Measurements from ENCODE around the gene SPATA9. TPM values are rescaled to one million over a fixed set of nuclear protein-coding genes. Genes with fewer than 3 reads are reported as not detected.

Gene SPATA9
- total RNA-seq, 2 donors from 2014 or later: 0.30 TPM; not detected in 1

DNA sequence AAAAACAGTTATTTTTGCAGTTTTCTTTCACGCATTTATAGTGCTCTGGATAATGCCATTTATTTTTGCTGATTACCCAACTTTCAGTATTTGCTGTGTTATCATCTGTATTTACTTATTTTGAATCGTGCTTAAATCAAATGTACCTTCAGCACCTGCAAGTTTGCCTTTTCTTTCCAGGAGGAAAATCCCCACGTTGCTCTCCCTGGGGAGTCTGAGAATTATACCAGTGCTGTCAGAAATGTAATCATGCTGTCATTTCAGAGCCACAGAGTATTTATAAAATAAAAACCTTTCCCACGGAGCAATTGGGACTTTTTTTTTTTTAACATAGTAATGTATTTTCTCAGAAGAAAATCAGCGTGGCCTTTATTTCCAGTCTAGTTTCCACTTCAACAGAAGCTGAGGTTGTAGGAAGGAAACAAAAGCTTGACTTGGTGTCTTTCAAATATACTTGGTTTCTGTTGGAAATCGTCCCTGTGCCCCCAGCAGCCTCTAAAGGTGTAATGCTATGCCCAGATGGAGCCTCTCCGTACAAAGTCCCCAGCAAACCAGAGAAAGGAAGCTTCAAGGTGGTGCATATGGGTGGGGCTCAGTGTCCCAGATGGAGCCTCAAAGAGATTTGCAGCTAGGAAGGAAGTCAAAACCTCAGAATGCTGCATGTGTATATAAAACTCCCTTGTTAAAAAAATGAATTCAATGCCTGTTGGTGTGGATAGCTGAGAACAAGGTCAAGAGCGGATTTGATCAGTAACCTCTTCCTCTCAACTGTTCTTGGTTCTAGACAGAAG is 60.8 kb downstream of the SPATA9 start:
- no peak overlapping the region for H3K27ac ChIP-seq
- TF ChIP-seq, protein P1, sequence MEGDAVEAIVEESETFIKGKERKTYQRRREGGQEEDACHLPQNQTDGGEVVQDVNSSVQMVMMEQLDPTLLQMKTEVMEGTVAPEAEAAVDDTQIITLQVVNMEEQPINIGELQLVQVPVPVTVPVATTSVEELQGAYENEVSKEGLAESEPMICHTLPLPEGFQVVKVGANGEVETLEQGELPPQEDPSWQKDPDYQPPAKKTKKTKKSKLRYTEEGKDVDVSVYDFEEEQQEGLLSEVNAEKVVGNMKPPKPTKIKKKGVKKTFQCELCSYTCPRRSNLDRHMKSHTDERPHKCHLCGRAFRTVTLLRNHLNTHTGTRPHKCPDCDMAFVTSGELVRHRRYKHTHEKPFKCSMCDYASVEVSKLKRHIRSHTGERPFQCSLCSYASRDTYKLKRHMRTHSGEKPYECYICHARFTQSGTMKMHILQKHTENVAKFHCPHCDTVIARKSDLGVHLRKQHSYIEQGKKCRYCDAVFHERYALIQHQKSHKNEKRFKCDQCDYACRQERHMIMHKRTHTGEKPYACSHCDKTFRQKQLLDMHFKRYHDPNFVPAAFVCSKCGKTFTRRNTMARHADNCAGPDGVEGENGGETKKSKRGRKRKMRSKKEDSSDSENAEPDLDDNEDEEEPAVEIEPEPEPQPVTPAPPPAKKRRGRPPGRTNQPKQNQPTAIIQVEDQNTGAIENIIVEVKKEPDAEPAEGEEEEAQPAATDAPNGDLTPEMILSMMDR (IDR thresholded peaks at IDR 0.05): no peak
- no peak overlapping the region for H3K4me3 ChIP-seq
- H3K27me3 ChIP-seq: no peaks in the 10 kb centered on the region
- H3K4me1 ChIP-seq: peaks cover 0 to 16% of the 10 kb centered on the region in 2 donors
- no peak for DNase-seq (ENCODE audit: low spot score)
- H3K36me3 ChIP-seq: no peaks in the 10 kb centered on the region
- H3K9me3 ChIP-seq: no peaks in the 10 kb centered on the region

DNA sequence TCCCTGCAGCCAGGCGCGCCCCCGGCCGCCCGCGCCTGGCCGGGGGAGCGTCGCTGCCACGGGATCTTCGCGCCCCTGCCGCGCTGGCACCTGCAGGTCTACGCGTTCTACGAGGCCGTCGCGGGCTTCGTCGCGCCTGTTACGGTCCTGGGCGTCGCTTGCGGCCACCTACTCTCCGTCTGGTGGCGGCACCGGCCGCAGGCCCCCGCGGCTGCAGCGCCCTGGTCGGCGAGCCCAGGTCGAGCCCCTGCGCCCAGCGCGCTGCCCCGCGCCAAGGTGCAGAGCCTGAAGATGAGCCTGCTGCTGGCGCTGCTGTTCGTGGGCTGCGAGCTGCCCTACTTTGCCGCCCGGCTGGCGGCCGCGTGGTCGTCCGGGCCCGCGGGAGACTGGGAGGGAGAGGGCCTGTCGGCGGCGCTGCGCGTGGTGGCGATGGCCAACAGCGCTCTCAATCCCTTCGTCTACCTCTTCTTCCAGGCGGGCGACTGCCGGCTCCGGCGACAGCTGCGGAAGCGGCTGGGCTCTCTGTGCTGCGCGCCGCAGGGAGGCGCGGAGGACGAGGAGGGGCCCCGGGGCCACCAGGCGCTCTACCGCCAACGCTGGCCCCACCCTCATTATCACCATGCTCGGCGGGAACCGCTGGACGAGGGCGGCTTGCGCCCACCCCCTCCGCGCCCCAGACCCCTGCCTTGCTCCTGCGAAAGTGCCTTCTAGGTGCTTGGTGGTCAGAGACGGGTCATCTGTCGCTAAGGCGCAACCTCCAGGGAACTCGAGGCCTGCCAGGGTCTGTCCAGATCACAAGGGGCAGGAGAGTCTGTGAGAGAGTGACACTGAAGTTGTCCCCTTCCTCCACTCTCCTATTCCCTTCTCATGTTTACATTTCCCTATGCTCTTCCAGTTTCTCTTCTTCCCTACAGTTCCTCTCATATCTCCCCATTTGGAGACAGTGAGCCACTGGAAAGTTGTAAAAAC is 61.6 kb downstream of the SPATA9 start:
- H3K9me3 ChIP-seq: no peaks in the 10 kb centered on the region
- peak overlapping the region; percentile 41 to 62 for H3K4me3 ChIP-seq
- H3K27ac ChIP-seq: peak overlapping the region in 1 of 2 donors; percentile 23
- TF ChIP-seq, protein P1 (IDR thresholded peaks at IDR 0.05): no peak
- DNase-seq (ENCODE audit: low spot score): no peak
- no peaks in the 10 kb centered on the region for H3K36me3 ChIP-seq
- H3K27me3 ChIP-seq: no peaks in the 10 kb centered on the region
- peaks cover 0 to 16% of the 10 kb centered on the region in 2 donors for H3K4me1 ChIP-seq

DNA sequence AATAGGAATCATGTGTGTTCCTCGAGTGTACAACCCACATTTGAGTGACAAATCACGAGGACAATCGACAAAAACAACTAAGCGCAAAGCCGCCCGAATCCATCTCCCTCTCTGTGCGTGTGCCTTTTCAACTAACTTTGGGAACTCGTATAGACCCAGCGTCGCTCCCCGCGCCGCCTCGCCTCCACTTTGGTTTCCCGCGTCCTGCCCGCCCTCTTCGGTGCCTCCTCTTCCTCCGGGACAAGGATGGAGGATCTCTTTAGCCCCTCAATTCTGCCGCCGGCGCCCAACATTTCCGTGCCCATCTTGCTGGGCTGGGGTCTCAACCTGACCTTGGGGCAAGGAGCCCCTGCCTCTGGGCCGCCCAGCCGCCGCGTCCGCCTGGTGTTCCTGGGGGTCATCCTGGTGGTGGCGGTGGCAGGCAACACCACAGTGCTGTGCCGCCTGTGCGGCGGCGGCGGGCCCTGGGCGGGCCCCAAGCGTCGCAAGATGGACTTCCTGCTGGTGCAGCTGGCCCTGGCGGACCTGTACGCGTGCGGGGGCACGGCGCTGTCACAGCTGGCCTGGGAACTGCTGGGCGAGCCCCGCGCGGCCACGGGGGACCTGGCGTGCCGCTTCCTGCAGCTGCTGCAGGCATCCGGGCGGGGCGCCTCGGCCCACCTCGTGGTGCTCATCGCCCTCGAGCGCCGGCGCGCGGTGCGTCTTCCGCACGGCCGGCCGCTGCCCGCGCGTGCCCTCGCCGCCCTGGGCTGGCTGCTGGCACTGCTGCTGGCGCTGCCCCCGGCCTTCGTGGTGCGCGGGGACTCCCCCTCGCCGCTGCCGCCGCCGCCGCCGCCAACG is 62.5 kb downstream of the SPATA9 start, which contains the start of gene GPR150:
Gene GPR150, plus strand, starts transcription at position 58 of the 840 bp plus-strand sequence. Its CDS starts 189 bp downstream, at position 247.
- Histone ChIP-seq H3K4me3 (peak within 1 kb of the TSS; percentile 41 to 62), H3K27me3 (no peaks in the 10 kb centered on the region), H3K27ac (peak within 1 kb of the TSS in 1 of 2 donors; percentile 23), H3K4me1 (peaks cover 0 to 16% of the 10 kb centered on the region in 2 donors), H3K36me3 (no peaks in the 10 kb centered on the region), H3K9me3 (no peaks in the 10 kb centered on the region)
- TF ChIP-seq, protein P1 (IDR thresholded peaks at IDR 0.05): peak in 1 of 2 donors; percentile 9
- no peak for DNase-seq (ENCODE audit: low spot score)

DNA sequence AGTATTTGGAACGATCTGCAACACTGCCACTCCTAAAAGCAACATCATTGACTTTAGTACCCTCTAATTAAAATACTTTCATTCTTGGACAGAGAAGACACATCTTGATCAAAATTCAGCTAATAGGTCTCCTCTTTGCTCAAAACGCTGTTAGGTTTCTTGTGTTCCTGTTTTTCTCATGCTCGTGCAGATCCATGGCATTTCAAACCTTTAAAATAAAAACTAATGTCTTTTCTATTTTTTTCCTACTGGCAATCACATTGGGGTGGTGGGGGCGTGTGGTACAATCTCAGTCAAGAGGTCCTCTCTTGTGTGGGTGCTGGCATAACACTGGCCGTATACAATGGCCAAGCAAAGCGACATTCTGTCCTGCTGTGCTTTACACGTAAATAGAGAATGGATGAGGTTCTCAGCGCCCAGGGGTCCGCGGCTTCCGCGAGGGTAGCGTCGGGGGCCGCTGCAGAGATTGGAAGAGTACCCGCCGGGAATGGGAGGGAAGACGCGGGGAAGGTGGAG is 63.2 kb downstream of the SPATA9 start:
- TF ChIP-seq, protein P1 (IDR thresholded peaks at IDR 0.05): no peak
- H3K36me3 ChIP-seq: no peaks in the 10 kb centered on the region
- peaks cover 0 to 16% of the 10 kb centered on the region in 2 donors for H3K4me1 ChIP-seq
- peak overlapping the region; percentile 41 to 62 for H3K4me3 ChIP-seq
- no peaks in the 10 kb centered on the region for H3K9me3 ChIP-seq
- no peak for DNase-seq (ENCODE audit: low spot score)
- no peak overlapping the region for H3K27ac ChIP-seq
- H3K27me3 ChIP-seq: no peaks in the 10 kb centered on the region

DNA sequence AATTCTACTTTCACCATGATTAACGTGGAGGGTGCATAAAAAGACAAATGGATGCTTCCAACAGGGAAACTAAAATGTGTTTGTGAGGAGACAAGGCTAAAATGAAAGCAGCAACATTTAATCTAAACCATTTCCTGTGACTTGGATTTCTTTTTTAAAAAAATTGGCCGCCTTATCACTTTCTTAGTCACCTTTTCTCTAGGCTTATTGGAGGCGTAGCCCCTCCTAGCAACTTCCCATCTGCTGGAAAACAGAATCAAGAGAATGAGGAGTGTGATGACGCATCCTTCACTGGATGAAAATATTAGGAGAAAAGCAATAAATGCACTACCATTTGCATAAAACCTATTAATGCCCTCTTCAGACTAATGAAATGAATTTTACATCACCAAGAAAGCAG is 63.7 kb downstream of the SPATA9 start:
- peaks cover 0 to 16% of the 10 kb centered on the region in 2 donors for H3K4me1 ChIP-seq
- peaks cover 0 to 2% of the 10 kb centered on the region in 2 donors for H3K9me3 ChIP-seq
- no peaks in the 10 kb centered on the region for H3K27me3 ChIP-seq
- no peaks in the 10 kb centered on the region for H3K36me3 ChIP-seq
- H3K4me3 ChIP-seq: no peak overlapping the region
- DNase-seq (ENCODE audit: low spot score): no peak
- TF ChIP-seq, protein P1 (IDR thresholded peaks at IDR 0.05): no peak
- no peak overlapping the region for H3K27ac ChIP-seq
